ENCODE measurements around the gene RANBP1.
A peak's percentile ranks its signal among the peaks of the same experiment; 100 is the strongest.
"Not testable (repeated sequence)": the region's sequence is repeated elsewhere in the genome, so short reads cannot be mapped to it uniquely, and the experiment has no call there.

RANBP1 gene

GRCh38 chr22:20115691-20116375 lies at the start of gene RANBP1:
Gene RANBP1 (plus strand): TSS chr22:20116104. CDS start chr22:20116185, 81 bp downstream.
- DNase-seq = no peak

GRCh38 chr22:20066617-20067383 lies 49.1 kb upstream of the RANBP1 start:
- DNase-seq = no peak

GRCh38 chr22:20067384-20067682 lies 48.6 kb upstream of the RANBP1 start:
- DNase-seq = not testable (repeated sequence)

- DNase-seq = no peak
These were observed 47.3 kb upstream of the RANBP1 start for GRCh38 chr22:20068640-20069039.

GRCh38 chr22:20069331-20070042 lies 46.4 kb upstream of the RANBP1 start:
- DNase-seq = no peak

- no peak for DNase-seq
These were observed 44.4 kb upstream of the RANBP1 start for GRCh38 chr22:20071524-20071972.

- DNase-seq = no peak
These were observed 39.2 kb upstream of the RANBP1 start for GRCh38 chr22:20076627-20077172.

- peak; percentile 95 for DNase-seq
These were observed 36.0 kb upstream of the RANBP1 start, which contains the start of gene DGCR8 for GRCh38 chr22:20079745-20080444. Gene DGCR8 (plus strand): TSS chr22:20080241. CDS start chr22:20085964, 5,723 bp downstream.

- no peak for DNase-seq
These were observed 35.5 kb upstream of the RANBP1 start for GRCh38 chr22:20080445-20080775.

GRCh38 chr22:20080776-20081654 lies 34.9 kb upstream of the RANBP1 start:
- peak; percentile 14 for DNase-seq

- no peak for DNase-seq
These were observed 32.6 kb upstream of the RANBP1 start for GRCh38 chr22:20083157-20083890.

- DNase-seq = no peak
These were observed 31.9 kb upstream of the RANBP1 start for GRCh38 chr22:20083891-20084546.

GRCh38 chr22:20084547-20085413 lies 31.1 kb upstream of the RANBP1 start:
- no peak for DNase-seq

- DNase-seq = no peak
These were observed 30.3 kb upstream of the RANBP1 start for GRCh38 chr22:20085651-20086050.

- no peak for DNase-seq
These were observed 29.8 kb upstream of the RANBP1 start for GRCh38 chr22:20086101-20086599.

GRCh38 chr22:20086763-20087162 lies 29.1 kb upstream of the RANBP1 start:
- no peak for DNase-seq

- no peak for DNase-seq
These were observed 28.3 kb upstream of the RANBP1 start for GRCh38 chr22:20087319-20088262.

GRCh38 chr22:20088263-20088648 lies 27.6 kb upstream of the RANBP1 start:
- DNase-seq = no peak

All from NCI-H2227 treated with DMSO at 0.1 percent for 48 hours (cell line).